ENCODE results near the gene KCNMA1. TPM values are rescaled to one million over a fixed set of nuclear protein-coding genes. Genes with fewer than 3 reads are reported as not detected.

KCNMA1 gene
- polyA plus RNA-seq, 1 experiment = 21.4 TPM

- no peaks in the 10 kb centered on the region for H3K36me3 ChIP-seq (ENCODE audit: control insufficient read depth, insufficient read depth, low read length)
- ChIA-PET CTCF (interaction anchor here (0.7 to 1.2 kb wide), 2 partner anchors 34 to 238 kb away, joined by 3 to 4 read pairs; no protein-coding TSS in a partner anchor), POLR2A (no interaction called here)
- DNase-seq (ENCODE audit: low read depth) = no peak
- H3K27me3 ChIP-seq (ENCODE audit: control insufficient read depth, insufficient read depth, low read length) = no peaks in the 10 kb centered on the region
- no peak overlapping the region for H3K4me3 ChIP-seq (ENCODE audit: low read depth, low read length)
- TF ChIP-seq, protein P1, sequence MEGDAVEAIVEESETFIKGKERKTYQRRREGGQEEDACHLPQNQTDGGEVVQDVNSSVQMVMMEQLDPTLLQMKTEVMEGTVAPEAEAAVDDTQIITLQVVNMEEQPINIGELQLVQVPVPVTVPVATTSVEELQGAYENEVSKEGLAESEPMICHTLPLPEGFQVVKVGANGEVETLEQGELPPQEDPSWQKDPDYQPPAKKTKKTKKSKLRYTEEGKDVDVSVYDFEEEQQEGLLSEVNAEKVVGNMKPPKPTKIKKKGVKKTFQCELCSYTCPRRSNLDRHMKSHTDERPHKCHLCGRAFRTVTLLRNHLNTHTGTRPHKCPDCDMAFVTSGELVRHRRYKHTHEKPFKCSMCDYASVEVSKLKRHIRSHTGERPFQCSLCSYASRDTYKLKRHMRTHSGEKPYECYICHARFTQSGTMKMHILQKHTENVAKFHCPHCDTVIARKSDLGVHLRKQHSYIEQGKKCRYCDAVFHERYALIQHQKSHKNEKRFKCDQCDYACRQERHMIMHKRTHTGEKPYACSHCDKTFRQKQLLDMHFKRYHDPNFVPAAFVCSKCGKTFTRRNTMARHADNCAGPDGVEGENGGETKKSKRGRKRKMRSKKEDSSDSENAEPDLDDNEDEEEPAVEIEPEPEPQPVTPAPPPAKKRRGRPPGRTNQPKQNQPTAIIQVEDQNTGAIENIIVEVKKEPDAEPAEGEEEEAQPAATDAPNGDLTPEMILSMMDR (IDR thresholded peaks at IDR 0.05; ENCODE audit: insufficient read depth, low read depth, low read length) = no peak
Observed at GRCh38 chr10:77411805-77412204, 225.8 kb downstream of the KCNMA1 start.

DNA sequence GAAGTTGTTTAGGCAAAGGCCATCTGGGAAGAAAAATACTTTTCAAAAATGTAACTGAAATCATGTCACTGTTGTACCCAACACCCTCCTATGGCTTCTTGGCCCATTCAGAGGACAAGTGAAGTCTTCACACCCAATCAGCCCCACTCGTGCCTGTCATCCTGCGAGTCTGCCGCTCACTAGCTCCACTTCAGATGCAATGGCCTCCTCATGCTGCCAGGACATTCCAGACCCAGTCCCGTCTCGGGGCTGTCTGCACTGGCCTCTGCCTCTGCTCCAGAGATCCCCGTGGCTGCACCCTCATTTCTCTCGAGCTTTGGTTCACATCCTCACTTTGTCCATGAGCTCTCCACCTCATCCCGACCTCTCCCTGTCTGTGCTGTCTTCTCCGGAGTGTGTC lies 227.1 kb downstream of the KCNMA1 start:
- TF ChIP-seq, protein P1 (IDR thresholded peaks at IDR 0.05; ENCODE audit: insufficient read depth, low read depth, low read length) = no peak
- H3K4me3 ChIP-seq (ENCODE audit: low read depth, low read length) = no peak overlapping the region
- no peak for DNase-seq (ENCODE audit: low read depth)
- CTCF ChIA-PET = interaction anchor here (1.1 to 1.2 kb wide), 2 partner anchors 20 to 236 kb away, joined by 4 read pairs; no protein-coding TSS in a partner anchor
- no peaks in the 10 kb centered on the region for H3K27me3 ChIP-seq (ENCODE audit: control insufficient read depth, insufficient read depth, low read length)
- POLR2A ChIA-PET = no interaction called here
- H3K36me3 ChIP-seq (ENCODE audit: control insufficient read depth, insufficient read depth, low read length) = no peaks in the 10 kb centered on the region

- H3K36me3 ChIP-seq (ENCODE audit: control insufficient read depth, insufficient read depth, low read length) = no peaks in the 10 kb centered on the region
- CTCF ChIA-PET = interaction anchor here (0.9 to 1.1 kb wide), 2 partner anchors 19 to 159 kb away, joined by 3 to 4 read pairs; no protein-coding TSS in a partner anchor
- H3K4me3 ChIP-seq (ENCODE audit: low read depth, low read length) = no peak overlapping the region
- TF ChIP-seq, protein P1 (IDR thresholded peaks at IDR 0.05; ENCODE audit: insufficient read depth, low read depth, low read length) = no peak
- POLR2A ChIA-PET = no interaction called here
- no peak for DNase-seq (ENCODE audit: low read depth)
- no peaks in the 10 kb centered on the region for H3K27me3 ChIP-seq (ENCODE audit: control insufficient read depth, insufficient read depth, low read length)
Observed at GRCh38 chr10:77409697-77410471, 227.7 kb downstream of the KCNMA1 start.

DNA sequence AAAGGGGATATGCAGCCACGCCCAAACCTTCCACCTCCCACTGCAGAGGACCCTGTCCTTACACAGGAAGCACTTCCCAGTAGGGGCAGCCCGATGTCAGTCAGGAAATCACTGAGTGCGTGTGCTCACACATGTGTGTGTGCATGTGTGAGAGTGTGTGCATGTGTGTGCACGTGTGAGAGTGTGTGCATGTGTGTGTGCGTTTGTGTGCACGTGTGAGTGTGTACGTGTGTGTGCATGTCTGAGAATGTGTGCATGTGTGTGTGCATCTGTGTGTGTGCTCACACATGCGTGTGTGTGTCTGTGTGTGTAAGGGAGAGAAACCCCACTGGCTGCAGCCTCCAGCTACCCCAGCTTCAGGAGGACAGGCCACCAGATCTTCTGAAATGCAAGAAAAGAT lies 229.3 kb downstream of the KCNMA1 start:
- DNase-seq (ENCODE audit: low read depth) = no peak
- ChIA-PET CTCF (interaction anchor here (2.6 kb wide), 1 partner anchor 16 kb away, joined by 9 read pairs; no protein-coding TSS in a partner anchor), POLR2A (no interaction called here)
- TF ChIP-seq, protein P1 (IDR thresholded peaks at IDR 0.05; ENCODE audit: insufficient read depth, low read depth, low read length) = no peak
- H3K27me3 ChIP-seq (ENCODE audit: control insufficient read depth, insufficient read depth, low read length) = no peaks in the 10 kb centered on the region
- H3K36me3 ChIP-seq (ENCODE audit: control insufficient read depth, insufficient read depth, low read length) = no peaks in the 10 kb centered on the region
- H3K4me3 ChIP-seq (ENCODE audit: low read depth, low read length) = no peak overlapping the region

- Histone ChIP-seq H3K27me3 (ENCODE audit: control insufficient read depth, insufficient read depth, low read length) (no peaks in the 10 kb centered on the region), H3K4me3 (ENCODE audit: low read depth, low read length) (no peak overlapping the region), H3K36me3 (ENCODE audit: control insufficient read depth, insufficient read depth, low read length) (no peaks in the 10 kb centered on the region; the same call in 1 of the 2 replicates)
- DNase-seq (ENCODE audit: low read depth) = no peak
- ChIA-PET POLR2A (no interaction called here), CTCF (interaction anchor here (1.8 to 2.6 kb wide), 3 partner anchors 14 to 233 kb away, joined by 3 to 9 read pairs (median 4); no protein-coding TSS in a partner anchor)
- TF ChIP-seq, protein P1 (IDR thresholded peaks at IDR 0.05; ENCODE audit: insufficient read depth, low read depth, low read length) = no peak
Observed at GRCh38 chr10:77406764-77407430, 230.7 kb downstream of the KCNMA1 start.
